HepG2 (cell line): ENCODE measurements around the gene S1PR2. TPM values are rescaled to one million over a fixed set of nuclear protein-coding genes. Genes with fewer than 3 reads are reported as not detected.

ENCODE experiments used
- DDIT3 ChIP-seq: sonication (generic); formaldehyde crosslinking; IDR thresholded peaks from 2 replicates; pipeline ENCODE4 v1.4.0; 2020; ENCODE audit warnings: mild to moderate bottlenecking, missing genetic modification reagents
- JUN ChIP-seq: sonication (generic); formaldehyde crosslinking; IDR thresholded peaks from 2 replicates; pipeline ENCODE4 v1.4.0; 2020; ENCODE audit warnings: mild to moderate bottlenecking, missing genetic modification reagents
- KLF6 ChIP-seq: IDR thresholded peaks from 2 replicates; pipeline ENCODE4 v1.8.0; 2016; ENCODE audit warnings: missing biosample characterization, missing genetic modification reagents
- PPARG ChIP-seq: conservative IDR thresholded peaks from 2 replicates; pipeline ENCODE4 v1.6.1; 2016; ENCODE audit warnings: missing biosample characterization, missing genetic modification reagents
- PRDM10 ChIP-seq: sonication (generic); formaldehyde crosslinking; IDR thresholded peaks from 2 replicates; pipeline ENCODE4 v1.4.0; 2020; ENCODE audit warnings: low read depth, missing genetic modification reagents
- RBAK ChIP-seq: sonication (generic); formaldehyde crosslinking; IDR thresholded peaks from 2 replicates; pipeline ENCODE4 v1.5.1; 2020; ENCODE audit warnings: mild to moderate bottlenecking, missing genetic modification reagents
- RFX3 ChIP-seq: IDR thresholded peaks from 2 replicates; pipeline ENCODE4 v1.6.1; 2016; ENCODE audit warnings: missing biosample characterization, missing genetic modification reagents
- SOX5 ChIP-seq: IDR thresholded peaks from 2 replicates; pipeline ENCODE4 v1.6.1; 2016; ENCODE audit warnings: borderline replicate concordance
- SRF ChIP-seq: IDR thresholded peaks from 2 replicates; pipeline ENCODE4 v1.6.1; 2011; ENCODE audit warnings: mild to moderate bottlenecking, low read depth, low read length, moderate library complexity
- TEAD3 ChIP-seq: optimal IDR thresholded peaks from 2 replicates; pipeline ENCODE3; 2016; ENCODE audit warnings: borderline replicate concordance
- ZBTB1 ChIP-seq: sonication (generic); formaldehyde crosslinking; IDR thresholded peaks from 2 replicates; pipeline ENCODE4 v1.4.0; 2020; ENCODE audit warnings: missing genetic modification reagents, borderline replicate concordance
- ZMAT3 ChIP-seq: sonication (generic); formaldehyde crosslinking; conservative IDR thresholded peaks from 2 replicates; pipeline ENCODE4 v1.7.0; 2021; ENCODE audit warnings: missing genetic modification reagents
- ZNF432 ChIP-seq: sonication (generic); formaldehyde crosslinking; IDR thresholded peaks from 2 replicates; pipeline ENCODE4 v1.5.0; 2020; ENCODE audit warnings: missing genetic modification reagents, mild to moderate bottlenecking, borderline replicate concordance
- ZNF564 ChIP-seq: sonication (generic); formaldehyde crosslinking; IDR thresholded peaks from 2 replicates; pipeline ENCODE4 v1.8.1; 2023; ENCODE audit warnings: mild to moderate bottlenecking, missing genetic modification reagents
- ZNF609 ChIP-seq: sonication (generic); formaldehyde crosslinking; IDR thresholded peaks from 2 replicates; pipeline ENCODE4 v1.4.0; 2020; ENCODE audit warnings: mild to moderate bottlenecking, missing genetic modification reagents, borderline replicate concordance
- ZNF616 ChIP-seq: sonication (generic); formaldehyde crosslinking; IDR thresholded peaks from 2 replicates; pipeline ENCODE4 v1.5.0; 2020; ENCODE audit warnings: low read depth, mild to moderate bottlenecking, missing genetic modification reagents
- ZNF639 ChIP-seq: conservative IDR thresholded peaks from 2 replicates; pipeline ENCODE4 v1.6.1; 2018; ENCODE audit warnings: missing genetic modification reagents
- ZNF768 ChIP-seq: sonication (generic); formaldehyde crosslinking; IDR thresholded peaks from 2 replicates; pipeline ENCODE4 v1.4.0; 2020; ENCODE audit warnings: missing genetic modification reagents
- polyA plus RNA-seq, 8 experiments: library from polyadenylated mRNA; depleted of rRNA in 3 of 8; stranded (reverse) in 7 of 8; unstranded in 1 of 8; fragments of >200 nt; fragmentation: Illumina TruSeq in 4 of 8; extraction: Trizol in 4 of 8; gene quantifications; 2 replicates each; pipeline versions ENCODE4 v1.2.1 to v1.2.3, GENCODE V29; 2011 to 2016; ENCODE audit warnings: low read depth in 4 of 8, missing spikeins in 1 of 8, mixed read lengths in 1 of 8; ENCODE audit not compliant: insufficient read depth in 1 of 8
- total RNA-seq, 5 experiments: library from RNA; depleted of rRNA; stranded (reverse); fragments of >200 nt; fragmentation: Illumina TruSeq; extraction: Trizol; gene quantifications; 2 replicates each; pipeline ENCODE4 v1.2.3, GENCODE V29; 2016; ENCODE audit warnings: low read depth in 1 of 5

Gene S1PR2
- total and polyA plus RNA-seq, 2 of the 13 experiments (the other 11 are each of a cell fraction or from before 2014, with no cell fraction given): 0.91 to 1.3 TPM

- TF ChIP-seq ZNF609 (CRISPR knock-in tag) (no peak), PRDM10 (CRISPR knock-in tag) (peak; percentile 52; the same call in 1 of the 2 replicates), ZNF616 (CRISPR knock-in tag) (peak; percentile 78; the same call in 1 of the 2 replicates), KLF6 (CRISPR knock-in tag) (peak; percentile 36; the same call in 1 of the 2 replicates), ZBTB1 (CRISPR knock-in tag) (no peak), ZNF432 (CRISPR knock-in tag) (no peak), TEAD3 (CRISPR knock-in tag) (peak; percentile 96), DDIT3 (CRISPR knock-in tag) (no peak), RBAK (CRISPR knock-in tag) (no peak), RFX3 (CRISPR knock-in tag) (no peak), ZMAT3 (peak; percentile 86; the same call in 1 of the 2 replicates), JUN (CRISPR knock-in tag) (no peak), SOX5 (CRISPR knock-in tag) (peak; percentile 51; the same call in 1 of the 2 replicates), ZNF564 (no peak), SRF (no peak), ZNF639 (CRISPR knock-in tag) (no peak), PPARG (CRISPR knock-in tag) (no peak), ZNF768 (CRISPR knock-in tag) (peak; percentile 74; the same call in 1 of the 2 replicates)
Observed at GRCh38 chr19:10206226-10206885, 24.8 kb downstream of the S1PR2 start (continued).
